Neural cell (in vitro differentiated cells): Measurements from ENCODE around the gene SRGAP2B.
"Not testable (repeated sequence)": the region's sequence is repeated elsewhere in the genome, so short reads cannot be mapped to it uniquely, and the experiment has no call there.

ENCODE experiments used
- CTCF ChIP-seq: fragments of 450-650 bp; IDR thresholded peaks from 2 replicates; pipeline ENCODE4 v1.5.1; 2014; ENCODE audit warnings: antibody characterized with exemption, mild to moderate bottlenecking, moderate library complexity; ENCODE audit not compliant: poor library complexity, severe bottlenecking
- EP300 ChIP-seq: fragments of 450-650 bp; conservative IDR thresholded peaks from 2 replicates; pipeline ENCODE4 v1.6.1; 2014; ENCODE audit warnings: antibody characterized with exemption, mild to moderate bottlenecking, moderate library complexity; ENCODE audit not compliant: poor library complexity, severe bottlenecking
- EZH2 ChIP-seq: fragments of 200-600, 300-800 bp; shearing (Covaris generic), sonication (generic); IDR thresholded peaks from 2 replicates; pipeline ENCODE4 v1.6.1; 2014; ENCODE audit warnings: antibody characterized with exemption, low read length, borderline replicate concordance, mild to moderate bottlenecking; ENCODE audit not compliant: insufficient read depth, poor library complexity, severe bottlenecking
- MXI1 ChIP-seq: fragments of 450-650 bp; conservative IDR thresholded peaks from 2 replicates; pipeline ENCODE4 v1.6.1; 2014; ENCODE audit warnings: antibody characterized with exemption, mild to moderate bottlenecking; ENCODE audit not compliant: poor library complexity, severe bottlenecking
- POLR2AphosphoS5 ChIP-seq: IDR thresholded peaks from 2 replicates; pipeline ENCODE4 v1.6.1; 2012
- REST ChIP-seq: IDR thresholded peaks from 2 replicates; pipeline ENCODE4 v1.6.1; 2012; ENCODE audit warnings: borderline replicate concordance

GRCh38 chr1:145123992-145124641, 29.0 kb upstream of the SRGAP2B start:
- not testable (repeated sequence) for TF ChIP-seq CTCF, REST, EZH2, MXI1, POLR2AphosphoS5, EP300
